ENCODE measurements around the gene NBDY. TPM values are rescaled to one million over a fixed set of nuclear protein-coding genes. Genes with fewer than 3 reads are reported as not detected.
A peak's percentile ranks its signal among the peaks of the same experiment; 100 is the strongest.

The NBDY gene
- total RNA-seq, 5 donors from 2014 or later (not counting 1 experiment from before 2014, with no cell fraction given): 28.6 to 39.9 (median 33.8) TPM

DNA sequence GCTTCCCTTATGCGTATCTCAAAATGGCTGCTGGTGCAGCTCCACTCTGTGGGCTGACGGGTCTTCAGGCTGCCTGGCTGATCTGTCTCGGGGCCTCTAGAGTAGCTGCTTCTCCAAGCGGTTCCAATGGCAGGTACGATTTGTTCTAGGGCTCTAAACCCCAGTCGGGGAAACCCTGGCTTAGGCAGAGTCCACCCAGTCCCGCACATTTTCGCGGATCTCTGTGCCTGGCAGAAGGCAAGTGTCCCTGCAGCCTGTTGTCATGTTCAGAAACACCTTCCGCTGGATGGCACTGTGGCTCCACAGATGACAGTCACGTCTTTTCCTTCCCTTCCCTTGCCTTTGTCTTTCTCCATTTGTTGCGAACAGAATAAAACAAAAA lies 54.4 kb downstream of the NBDY start:
- peak in 1 of 4 experiments; percentile 17 for ATAC-seq (replicated peaks in 1 of 4)
- H3K4me1 Mint-ChIP-seq: peaks cover 32 to 54% (median 39%) of the 10 kb centered on the region in 3 donors
- Histone ChIP-seq H3K27ac (ENCODE audit: low read length) (no peak overlapping the region), H3K9me3 (no peaks in the 10 kb centered on the region), H3K36me3 (ENCODE audit: control insufficient read depth in 2 of 2, extremely low read depth in 1 of 2, insufficient read depth in 1 of 2, low read length in 1 of 2) (peaks cover 0 to 6% of the 10 kb centered on the region in 2 donors), H3K4me3 (ENCODE audit: control insufficient read depth in 1 of 2, extremely low read depth in 1 of 2, low read length in 1 of 2) (peak overlapping the region in 1 of 2 donors; percentile 55), H3K27me3 (replicated peaks in 1 of 2; ENCODE audit: control insufficient read depth in 2 of 2, extremely low read depth in 1 of 2, insufficient read depth in 2 of 2, low read length in 1 of 2) (no peaks in the 10 kb centered on the region), H3K4me1 (ENCODE audit: control insufficient read depth in 1 of 2, extremely low read depth in 1 of 2, insufficient read depth in 2 of 2, low read length in 2 of 2) (peaks cover 8 to 23% of the 10 kb centered on the region in 2 experiments)
- peak in 15 of 35 experiments; percentile 45 to 85 (median 75) for DNase-seq
- no peaks in the 10 kb centered on the region for H3K27me3 Mint-ChIP-seq
- CTCF ChIA-PET: no interaction called here
- peak overlapping the region in 1 of 2 donors; percentile 95 for H3K27ac Mint-ChIP-seq
- peak overlapping the region in 2 of 3 donors; percentile 85 to 88 for H3K4me3 Mint-ChIP-seq
- H3K36me3 Mint-ChIP-seq: peaks cover 13% of the 10 kb centered on the region
- H3K9me3 Mint-ChIP-seq: no peaks in the 10 kb centered on the region
- POLR2A ChIA-PET: no interaction called here
- WGBS (ENCODE audit: insufficient coverage): 98% methylated on average over 8 of the region's 12 CpGs

- Mint-ChIP-seq H3K9me3 (no peaks in the 10 kb centered on the region), H3K27ac (peak overlapping the region in 1 of 2 donors; percentile 95), H3K27me3 (no peaks in the 10 kb centered on the region), H3K4me3 (peak overlapping the region in 1 of 3 donors; percentile 85), H3K36me3 (peaks cover 13% of the 10 kb centered on the region), H3K4me1 (peaks cover 32 to 59% (median 45%) of the 10 kb centered on the region in 3 donors)
- CTCF ChIA-PET: no interaction called here
- POLR2A ChIA-PET: no interaction called here
- Histone ChIP-seq H3K4me1 (ENCODE audit: control insufficient read depth in 1 of 2, extremely low read depth in 1 of 2, insufficient read depth in 2 of 2, low read length in 2 of 2) (peaks cover 8 to 23% of the 10 kb centered on the region in 2 experiments), H3K4me3 (ENCODE audit: control insufficient read depth in 1 of 2, extremely low read depth in 1 of 2, low read length in 1 of 2) (peak overlapping the region in 1 of 2 donors; percentile 55), H3K36me3 (ENCODE audit: control insufficient read depth in 2 of 2, extremely low read depth in 1 of 2, insufficient read depth in 1 of 2, low read length in 1 of 2) (peaks cover 0 to 6% of the 10 kb centered on the region in 2 donors), H3K27ac (ENCODE audit: low read length) (no peak overlapping the region), H3K9me3 (no peaks in the 10 kb centered on the region), H3K27me3 (replicated peaks in 1 of 2; ENCODE audit: control insufficient read depth in 2 of 2, extremely low read depth in 1 of 2, insufficient read depth in 2 of 2, low read length in 1 of 2) (no peaks in the 10 kb centered on the region)
- DNase-seq (peak in 1 of 35 experiments; percentile 0), ATAC-seq (replicated peaks in 1 of 4) (no peak)
- WGBS (ENCODE audit: insufficient coverage): 92% methylated on average over 2 of the region's 9 CpGs
Measured at GRCh38 chrX:56783996-56784620, 55.1 kb downstream of the NBDY start.

- no peak overlapping the region for H3K4me3 ChIP-seq (ENCODE audit: control insufficient read depth in 1 of 2, extremely low read depth in 1 of 2, low read length in 1 of 2)
- no peak overlapping the region for H3K27ac Mint-ChIP-seq
- POLR2A ChIA-PET: no interaction called here
Measured at GRCh38 chrX:56784666-56785065, 55.6 kb downstream of the NBDY start.

GRCh38 chrX:56785442-56785841 lies 56.4 kb downstream of the NBDY start:
- peaks cover 0 to 6% of the 10 kb centered on the region in 2 donors for H3K36me3 ChIP-seq (ENCODE audit: control insufficient read depth in 2 of 2, extremely low read depth in 1 of 2, insufficient read depth in 1 of 2, low read length in 1 of 2)
- H3K27me3 ChIP-seq (replicated peaks in 1 of 2; ENCODE audit: control insufficient read depth in 2 of 2, extremely low read depth in 1 of 2, insufficient read depth in 2 of 2, low read length in 1 of 2): no peaks in the 10 kb centered on the region
- 100% methylated on average over 1 of the region's 7 CpGs for WGBS (ENCODE audit: insufficient coverage)
- Mint-ChIP-seq H3K9me3 (no peaks in the 10 kb centered on the region), H3K27me3 (no peaks in the 10 kb centered on the region), H3K36me3 (peaks cover 20% of the 10 kb centered on the region), H3K4me1 (peaks cover 35 to 63% (median 48%) of the 10 kb centered on the region in 3 donors), H3K4me3 (no peak overlapping the region), H3K27ac (no peak overlapping the region)
- ChIA-PET POLR2A (no interaction called here), CTCF (no interaction called here)
- DNase-seq: peak in 2 of 35 experiments; percentile 0 to 2
- H3K4me3 ChIP-seq (ENCODE audit: control insufficient read depth in 1 of 2, extremely low read depth in 1 of 2, low read length in 1 of 2): no peak overlapping the region
- peaks cover 8 to 23% of the 10 kb centered on the region in 2 experiments for H3K4me1 ChIP-seq (ENCODE audit: control insufficient read depth in 1 of 2, extremely low read depth in 1 of 2, insufficient read depth in 2 of 2, low read length in 2 of 2)
- H3K9me3 ChIP-seq: no peaks in the 10 kb centered on the region
- H3K27ac ChIP-seq (ENCODE audit: low read length): no peak overlapping the region
- ATAC-seq (replicated peaks in 1 of 4): no peak

More at GRCh38 chrX:56784666-56785065, 55.6 kb downstream of the NBDY start:
- WGBS (ENCODE audit: insufficient coverage): no CpG with 5 or more reads among the region's 14 CpGs
- peaks cover 8 to 23% of the 10 kb centered on the region in 2 experiments for H3K4me1 ChIP-seq (ENCODE audit: control insufficient read depth in 1 of 2, extremely low read depth in 1 of 2, insufficient read depth in 2 of 2, low read length in 2 of 2)
- no peak for ATAC-seq (replicated peaks in 1 of 4)
- peak in 1 of 35 experiments; percentile 0 for DNase-seq
- Mint-ChIP-seq H3K9me3 (no peaks in the 10 kb centered on the region), H3K4me3 (no peak overlapping the region), H3K36me3 (peaks cover 13% of the 10 kb centered on the region), H3K4me1 (peaks cover 32 to 63% (median 46%) of the 10 kb centered on the region in 3 donors), H3K27me3 (no peaks in the 10 kb centered on the region)
- H3K27me3 ChIP-seq (replicated peaks in 1 of 2; ENCODE audit: control insufficient read depth in 2 of 2, extremely low read depth in 1 of 2, insufficient read depth in 2 of 2, low read length in 1 of 2): no peaks in the 10 kb centered on the region
- no peak overlapping the region for H3K27ac ChIP-seq (ENCODE audit: low read length)
- CTCF ChIA-PET: no interaction called here
- no peaks in the 10 kb centered on the region for H3K9me3 ChIP-seq
- peaks cover 0 to 6% of the 10 kb centered on the region in 2 donors for H3K36me3 ChIP-seq (ENCODE audit: control insufficient read depth in 2 of 2, extremely low read depth in 1 of 2, insufficient read depth in 1 of 2, low read length in 1 of 2)

GRCh38 chrX:56786889-56787733 lies 58.1 kb downstream of the NBDY start:
- Histone ChIP-seq H3K27me3 (replicated peaks in 1 of 2; ENCODE audit: control insufficient read depth in 2 of 2, extremely low read depth in 1 of 2, insufficient read depth in 2 of 2, low read length in 1 of 2) (no peaks in the 10 kb centered on the region), H3K4me3 (ENCODE audit: control insufficient read depth in 1 of 2, extremely low read depth in 1 of 2, low read length in 1 of 2) (no peak overlapping the region), H3K9me3 (no peaks in the 10 kb centered on the region), H3K27ac (ENCODE audit: low read length) (no peak overlapping the region), H3K4me1 (ENCODE audit: control insufficient read depth in 1 of 2, extremely low read depth in 1 of 2, insufficient read depth in 2 of 2, low read length in 2 of 2) (peaks cover 2 to 10% of the 10 kb centered on the region in 2 experiments), H3K36me3 (ENCODE audit: control insufficient read depth in 2 of 2, extremely low read depth in 1 of 2, insufficient read depth in 1 of 2, low read length in 1 of 2) (peaks cover 0 to 6% of the 10 kb centered on the region in 2 donors)
- H3K36me3 Mint-ChIP-seq: peaks cover 26% of the 10 kb centered on the region
- no peak overlapping the region for H3K4me3 Mint-ChIP-seq
- DNase-seq (peak in 2 of 35 experiments; percentile 2 to 10), ATAC-seq (replicated peaks in 1 of 4) (no peak)
- H3K27ac Mint-ChIP-seq: peak overlapping the region in 1 of 2 donors; percentile 23
- ChIA-PET POLR2A (no interaction called here), CTCF (no interaction called here)
- H3K9me3 Mint-ChIP-seq: no peaks in the 10 kb centered on the region
- H3K27me3 Mint-ChIP-seq: no peaks in the 10 kb centered on the region
- H3K4me1 Mint-ChIP-seq: peaks cover 33 to 58% (median 39%) of the 10 kb centered on the region in 3 donors
- WGBS (ENCODE audit: insufficient coverage): 63% methylated on average over 3 of the region's 9 CpGs

GRCh38 chrX:56787734-56788152 lies 58.7 kb downstream of the NBDY start:
- DNase-seq (peak in 2 of 35 experiments; percentile 1 to 12), ATAC-seq (replicated peaks in 1 of 4) (no peak)
- no peaks in the 10 kb centered on the region for H3K27me3 Mint-ChIP-seq
- Histone ChIP-seq H3K9me3 (no peaks in the 10 kb centered on the region), H3K4me1 (ENCODE audit: control insufficient read depth in 1 of 2, extremely low read depth in 1 of 2, insufficient read depth in 2 of 2, low read length in 2 of 2) (peaks cover 5% of the 10 kb centered on the region in 2 experiments), H3K36me3 (ENCODE audit: control insufficient read depth in 2 of 2, extremely low read depth in 1 of 2, insufficient read depth in 1 of 2, low read length in 1 of 2) (peaks cover 0 to 6% of the 10 kb centered on the region in 2 donors), H3K27me3 (replicated peaks in 1 of 2; ENCODE audit: control insufficient read depth in 2 of 2, extremely low read depth in 1 of 2, insufficient read depth in 2 of 2, low read length in 1 of 2) (no peaks in the 10 kb centered on the region), H3K27ac (ENCODE audit: low read length) (no peak overlapping the region), H3K4me3 (ENCODE audit: control insufficient read depth in 1 of 2, extremely low read depth in 1 of 2, low read length in 1 of 2) (no peak overlapping the region)
- WGBS (ENCODE audit: insufficient coverage): 100% methylated on average over 3 of the region's 5 CpGs
- peak overlapping the region in 1 of 3 donors; percentile 70 for H3K4me3 Mint-ChIP-seq
- POLR2A ChIA-PET: no interaction called here
- peaks cover 25% of the 10 kb centered on the region for H3K36me3 Mint-ChIP-seq
- H3K4me1 Mint-ChIP-seq: peaks cover 31 to 57% (median 37%) of the 10 kb centered on the region in 3 donors
- no peak overlapping the region for H3K27ac Mint-ChIP-seq
- CTCF ChIA-PET: interaction anchor here in 1 of 2 donors (0.5 to 0.6 kb wide), 3 partner anchors 58 to 1546 kb away, joined by 3 read pairs; no protein-coding TSS in a partner anchor
- no peaks in the 10 kb centered on the region for H3K9me3 Mint-ChIP-seq
